Middle frontal gyrus (tissue), 1 donor: Measurements from ENCODE around the gene TCF7L1.

Experiments used
- DNase-seq: peaks from one replicate; pipeline ENCODE4 v3.0.0-alpha.2; 2015; ENCODE audit warnings: low spot score; ENCODE audit errors: extremely low spot score

Gene TCF7L1

DNA sequence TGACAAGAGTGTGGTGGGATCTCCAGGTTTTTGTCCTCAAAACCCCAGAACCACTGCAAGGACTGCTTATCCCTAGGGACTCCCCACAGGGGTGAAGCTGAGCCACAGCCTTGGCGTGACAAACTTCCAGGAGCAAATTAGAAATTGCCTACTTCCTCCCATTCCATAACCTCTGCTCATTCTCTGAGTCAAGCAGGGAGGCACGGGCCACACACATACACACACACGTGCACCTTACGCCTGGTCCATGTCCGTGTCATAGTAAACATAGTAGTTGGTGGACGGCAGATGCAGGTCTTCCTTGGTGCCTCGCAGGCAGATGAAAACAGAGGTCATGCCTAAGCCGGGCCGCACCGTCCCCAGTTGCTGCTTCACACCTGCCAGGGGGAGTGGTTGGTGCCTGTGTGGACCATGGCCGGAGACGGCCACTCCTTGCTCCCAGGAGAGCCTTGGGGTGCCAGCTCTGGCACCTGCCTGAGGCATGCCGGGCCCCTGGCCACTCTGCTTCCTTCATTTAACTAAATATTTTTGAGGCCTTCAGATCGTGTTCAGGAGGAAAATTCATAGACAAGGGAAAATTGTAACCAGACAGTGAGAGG lies 211.3 kb downstream of the TCF7L1 start:
- no peak for DNase-seq

- DNase-seq = no peak
Observed at GRCh38 chr2:85347599-85347998, 214.4 kb downstream of the TCF7L1 start.

DNA sequence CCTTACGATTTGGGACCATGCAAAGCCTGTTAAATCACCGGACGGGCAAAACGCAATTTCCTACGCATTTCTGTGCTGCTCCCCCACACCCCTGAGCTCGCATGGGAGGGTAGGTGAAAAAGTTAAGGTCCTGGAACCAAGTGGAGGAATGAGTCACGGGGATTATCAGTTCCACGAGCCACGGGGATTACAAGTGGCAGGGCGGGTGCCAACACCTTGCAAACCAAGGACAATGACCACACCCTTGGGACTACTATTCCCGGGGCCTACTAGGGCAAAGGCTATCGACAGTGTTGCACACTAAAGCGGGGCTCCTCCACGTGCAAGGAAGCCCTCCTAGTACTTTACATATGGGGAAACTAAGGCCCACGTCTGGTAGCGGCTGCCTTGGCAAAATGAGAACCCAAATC lies 220.7 kb downstream of the TCF7L1 start:
- DNase-seq = no peak

DNA sequence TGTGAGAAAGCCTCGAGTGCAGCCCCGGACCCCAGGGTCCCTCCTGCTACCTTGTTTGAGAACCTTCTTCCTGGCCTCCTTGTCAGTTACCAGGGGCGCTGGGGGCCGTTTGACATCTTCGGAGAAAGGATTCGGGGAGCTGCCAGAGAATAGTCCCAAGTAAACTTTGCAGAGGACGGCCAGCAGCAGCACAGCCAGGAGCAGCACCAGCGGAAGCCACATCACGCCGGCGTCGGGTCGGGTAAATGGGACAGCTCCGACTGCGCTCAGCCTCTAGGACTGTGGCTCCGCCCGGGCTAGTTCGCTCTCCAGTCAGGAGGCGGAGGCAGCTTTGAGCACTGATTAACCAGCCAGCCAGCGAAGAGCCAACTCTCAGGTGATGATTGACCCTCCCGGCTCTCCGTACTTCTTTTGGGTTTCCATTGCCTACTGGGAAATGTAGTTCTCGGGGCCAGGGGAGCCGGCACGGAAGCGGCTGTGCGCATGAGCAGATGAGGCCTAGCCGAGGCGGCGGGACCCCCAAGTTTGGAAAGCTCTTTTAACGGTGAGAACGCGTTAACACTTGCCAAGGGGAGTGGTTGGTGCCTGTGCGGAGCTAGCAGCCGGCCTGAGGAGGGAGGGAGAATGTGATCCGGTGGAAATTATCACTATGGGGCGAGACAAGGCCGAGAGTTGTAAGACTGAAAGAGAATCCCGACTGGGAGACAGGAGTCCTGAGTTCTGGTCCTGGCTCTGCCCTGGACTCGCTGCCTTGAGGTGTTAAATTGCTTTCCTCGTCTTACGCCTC lies 221.3 kb downstream of the TCF7L1 start, which contains the start of the genes ELMOD3 and RETSAT:
ELMOD3 (plus strand) TSS at position 484 of the 787 bp plus-strand sequence. CDS start 2,430 bp downstream, outside the sequence.
RETSAT (minus strand) TSS at position 243 of the 787 bp plus-strand sequence; CDS start at position 222, 21 bp downstream.
- peak; percentile 92 for DNase-seq

DNA sequence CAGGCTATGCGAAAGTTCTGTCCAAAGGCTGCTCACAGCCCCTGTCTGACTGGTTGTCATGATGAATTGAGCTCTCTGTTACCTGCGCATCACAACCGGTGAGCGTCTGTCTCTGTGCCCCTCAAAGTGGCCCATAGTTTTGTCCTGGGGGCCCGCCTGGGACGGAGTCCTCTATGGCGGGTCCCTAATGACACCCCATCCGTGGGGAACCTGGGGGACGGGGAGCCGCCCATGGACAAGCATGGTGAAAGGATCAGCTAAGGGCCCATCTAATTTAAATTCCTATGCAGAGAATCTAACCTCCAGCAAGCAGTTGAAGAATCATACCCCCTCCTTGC lies 221.8 kb downstream of the TCF7L1 start:
- DNase-seq = no peak

DNA sequence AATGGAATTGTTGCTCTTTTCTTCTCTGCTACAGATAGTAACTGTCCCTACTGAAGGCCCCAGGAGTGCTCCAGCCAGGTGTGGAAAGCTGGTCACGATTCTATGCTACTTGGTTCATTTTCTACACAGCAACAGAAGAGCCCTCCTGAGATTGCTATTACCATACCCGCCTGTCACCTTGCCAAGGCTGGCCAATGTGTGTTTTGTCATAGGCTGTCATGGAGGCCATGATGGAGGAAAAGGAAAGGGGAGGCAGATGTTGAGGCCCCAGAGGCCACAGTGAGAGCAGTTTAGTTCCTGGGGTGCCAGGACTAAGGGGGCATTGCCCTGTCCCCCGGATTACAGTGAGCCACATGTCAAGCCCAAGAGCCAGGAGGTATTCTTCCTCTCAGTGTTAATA lies 222.3 kb downstream of the TCF7L1 start:
- no peak for DNase-seq

- no peak for DNase-seq
Observed at GRCh38 chr2:85356186-85356585, 223.0 kb downstream of the TCF7L1 start.

DNA sequence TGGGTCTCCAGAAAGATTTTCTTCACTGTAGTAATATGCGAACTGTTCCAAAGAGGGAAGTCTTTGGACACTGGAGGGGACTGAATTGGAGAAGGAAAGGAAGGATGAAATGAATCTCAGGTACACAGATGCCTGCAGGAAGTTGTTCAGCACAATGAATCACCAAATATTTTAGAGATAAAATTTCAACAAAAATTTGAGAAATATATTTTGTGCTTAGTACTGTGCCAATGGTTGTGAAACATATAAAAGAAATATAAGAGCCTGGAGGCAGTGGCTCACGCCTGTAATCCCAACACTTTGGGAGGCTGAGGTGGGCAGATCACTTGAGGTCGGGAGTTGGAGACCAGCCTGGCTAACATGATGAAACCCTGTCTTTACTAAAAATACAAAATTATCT lies 224.5 kb downstream of the TCF7L1 start:
- DNase-seq = no peak
